H1 (cell line): Measurements from ENCODE around the gene IGFALS. TPM values are rescaled to one million over a fixed set of nuclear protein-coding genes. Genes with fewer than 3 reads are reported as not detected.
A peak's percentile ranks its signal among the peaks of the same experiment; 100 is the strongest.

Experiments used
- CTCF ChIA-PET: fragments of 300-600 bp; sonication (Branson Sonifier 250); formaldehyde crosslinking; loops from one replicate; lab custom pipeline; 2021; ENCODE audit not compliant: partially characterized antibody; lab: Charles Lee
- POLR2A ChIA-PET: fragments of 300-600 bp; sonication (Branson Sonifier 250); formaldehyde crosslinking; loops from one replicate; lab custom pipeline; 2021; ENCODE audit warnings: inconsistent platforms; ENCODE audit not compliant: partially characterized antibody; lab: Charles Lee
- DNase-seq, 2 experiments: peaks; one replicate each; pipeline versions ENCODE4 v3.0.0 to v3.0.0-alpha.2; 2010 to 2022; ENCODE audit warnings: low spot score in 2 of 2, low read depth in 1 of 2, mixed read lengths in 1 of 2
- FAIRE-seq: peaks from 2 replicates; lab custom pipeline; 2011; peaks lifted over from hg19 to GRCh38; lab: Jason Lieb, UNC
- H2AFZ ChIP-seq: 2 replicates; pipeline ENCODE4 v1.8.1; 2012; ENCODE audit warnings: low read length, inconsistent platforms
- H2AK5ac ChIP-seq: 2 replicates; pipeline ENCODE4 v1.6.1; 2013; ENCODE audit warnings: low read depth, low read length
- H2BK120ac ChIP-seq: replicated peaks from 2 replicates; pipeline ENCODE3; 2013; ENCODE audit warnings: low read depth, low read length, inconsistent platforms
- H2BK12ac ChIP-seq: 2 replicates; pipeline ENCODE4 v1.6.1; 2013; ENCODE audit warnings: low read depth, low read length
- H2BK15ac ChIP-seq: 2 replicates; pipeline ENCODE4 v1.6.1; 2013; ENCODE audit warnings: low read length
- H2BK20ac ChIP-seq: 2 replicates; pipeline ENCODE4 v1.6.1; 2013; ENCODE audit warnings: low read length
- H2BK5ac ChIP-seq: 2 replicates; pipeline ENCODE4 v1.6.1; 2013; ENCODE audit warnings: low read depth, low read length
- H3K14ac ChIP-seq: 2 replicates; pipeline ENCODE4 v1.6.1; 2013; ENCODE audit warnings: inconsistent platforms; ENCODE audit not compliant: insufficient read length
- H3K18ac ChIP-seq: 2 replicates; pipeline ENCODE4 v1.6.1; 2013; ENCODE audit warnings: low read length; ENCODE audit errors: extremely low read depth
- H3K23ac ChIP-seq: 2 replicates; pipeline ENCODE4 v1.6.1; 2013; ENCODE audit warnings: inconsistent platforms; ENCODE audit not compliant: insufficient read length
- H3K23me2 ChIP-seq: 2 replicates; pipeline ENCODE4 v1.6.1; 2013; ENCODE audit warnings: low read depth, low read length
- H3K27ac ChIP-seq: 2 replicates; pipeline ENCODE4 v1.6.1; 2011; ENCODE audit warnings: low read depth, low read length, inconsistent platforms
- H3K27me3 ChIP-seq, 4 experiments: replicated peaks in 1 of 4; 1 replicate in 1 of 4; 2 replicates in 3 of 4; pipeline versions ENCODE4 v1.6.1 to v1.8.1; 2011 to 2013; ENCODE audit warnings: low read length in 3 of 4, mild to moderate bottlenecking in 3 of 4, inconsistent platforms in 2 of 4, mixed read lengths in 2 of 4, moderate library complexity in 1 of 4; ENCODE audit not compliant: control insufficient read depth in 3 of 4, insufficient read depth in 3 of 4; ENCODE audit errors: extremely low read depth in 1 of 4
- H3K36me3 ChIP-seq, 4 experiments: 2 replicates each; pipeline versions ENCODE4 v1.6.1 to v1.8.1; 2011 to 2013; ENCODE audit warnings: mild to moderate bottlenecking in 4 of 4, low read length in 3 of 4, moderate library complexity in 2 of 4, control low read depth in 1 of 4, inconsistent platforms in 1 of 4; ENCODE audit not compliant: insufficient read depth in 4 of 4, control insufficient read depth in 2 of 4
- H3K4ac ChIP-seq: replicated peaks from 2 replicates; pipeline ENCODE3; 2013; ENCODE audit warnings: low read length, low read depth, mixed read lengths, inconsistent platforms; ENCODE audit not compliant: insufficient read length
- H3K4me1 ChIP-seq, 4 experiments: replicated peaks in 1 of 4; 1 replicate in 1 of 4; 2 replicates in 3 of 4; pipeline versions ENCODE4 v1.6.1 to v1.8.1; 2011 to 2013; ENCODE audit warnings: low read length in 3 of 4, inconsistent platforms in 2 of 4, mixed read lengths in 1 of 4; ENCODE audit not compliant: insufficient read depth in 4 of 4, control insufficient read depth in 3 of 4
- H3K4me2 ChIP-seq, 2 experiments: 2 replicates each; pipeline versions ENCODE4 v1.6.1 to v1.8.1; 2011 to 2013; ENCODE audit warnings: low read depth in 2 of 2, low read length in 2 of 2, control low read depth in 1 of 2, inconsistent platforms in 1 of 2, mild to moderate bottlenecking in 1 of 2; ENCODE audit not compliant: insufficient read depth in 1 of 2
- H3K4me3 ChIP-seq, 4 experiments: fragments of 200-600, 300-600 bp in 1 of 4; sonication (generic), shearing (Covaris generic), sonication (Bioruptor Twin) in 1 of 4; 2 replicates each; pipeline versions ENCODE4 v1.5.1 to v1.8.1; 2011 to 2016; ENCODE audit warnings: low read length in 4 of 4, low read depth in 3 of 4, control low read depth in 2 of 4, inconsistent platforms in 2 of 4, mild to moderate bottlenecking in 2 of 4, mixed read lengths in 1 of 4, moderate library complexity in 1 of 4; ENCODE audit not compliant: insufficient read depth in 2 of 4; ENCODE audit errors: extremely low read depth in 1 of 4
- H3K56ac ChIP-seq: replicated peaks from 2 replicates; pipeline ENCODE3; 2013; ENCODE audit warnings: low read depth, mild to moderate bottlenecking, mixed read lengths, low read length, inconsistent platforms; ENCODE audit not compliant: insufficient read length
- H3K79me1 ChIP-seq: 2 replicates; pipeline ENCODE4 v1.6.1; 2013; ENCODE audit warnings: low read depth, low read length, control low read depth
- H3K79me2 ChIP-seq, 2 experiments: 2 replicates each; pipeline versions ENCODE4 v1.6.1 to v1.8.1; 2012 to 2013; ENCODE audit warnings: low read length in 2 of 2, mild to moderate bottlenecking in 2 of 2, inconsistent platforms in 1 of 2; ENCODE audit not compliant: insufficient read depth in 2 of 2, control insufficient read depth in 1 of 2
- H3K9ac ChIP-seq, 4 experiments: replicated peaks in 1 of 4; 1 replicate in 1 of 4; 2 replicates in 3 of 4; pipeline versions ENCODE4 v1.6.1 to v1.8.1; 2011 to 2013; ENCODE audit warnings: low read depth in 3 of 4, low read length in 3 of 4, control low read depth in 2 of 4, mild to moderate bottlenecking in 2 of 4, moderate library complexity in 2 of 4, inconsistent platforms in 1 of 4; ENCODE audit errors: extremely low read depth in 1 of 4
- H3K9me3 ChIP-seq, 2 experiments: 2 replicates each; pipeline versions ENCODE4 v1.6.1 to v1.8.1; 2012 to 2013; ENCODE audit warnings: mild to moderate bottlenecking in 2 of 2, moderate library complexity in 2 of 2, control low read depth in 1 of 2, inconsistent platforms in 1 of 2, low read depth in 1 of 2, low read length in 1 of 2, mixed read lengths in 1 of 2; ENCODE audit not compliant: insufficient read depth in 2 of 2
- H4K20me1 ChIP-seq, 2 experiments: replicated peaks in 1 of 2; 2 replicates each; pipeline versions ENCODE3 to v1.8.1; 2011 to 2013; ENCODE audit warnings: inconsistent platforms in 2 of 2, low read length in 2 of 2, mild to moderate bottlenecking in 1 of 2; ENCODE audit not compliant: insufficient read depth in 2 of 2, control insufficient read depth in 1 of 2
- H4K5ac ChIP-seq: 2 replicates; pipeline ENCODE4 v1.6.1; 2013; ENCODE audit warnings: low read length, low read depth, mixed read lengths, inconsistent platforms; ENCODE audit not compliant: insufficient read length
- H4K8ac ChIP-seq: 2 replicates; pipeline ENCODE4 v1.8.0; 2013; ENCODE audit warnings: mild to moderate bottlenecking, moderate library complexity, low read length, inconsistent platforms; ENCODE audit not compliant: insufficient read depth; ENCODE audit errors: extremely low read depth
- H4K91ac ChIP-seq: replicated peaks from 2 replicates; pipeline ENCODE3; 2013; ENCODE audit warnings: low read length, mixed read lengths, inconsistent platforms; ENCODE audit not compliant: insufficient read length
- BCL11A ChIP-seq, 2 experiments: IDR thresholded peaks; one replicate each; pipeline ENCODE4 v1.6.1; 2011; ENCODE audit warnings: low read depth in 2 of 2, low read length in 2 of 2, mild to moderate bottlenecking in 2 of 2
- CBX5 ChIP-seq: fragments of 300-800, 300-1000 bp; sonication (generic); IDR thresholded peaks from 2 replicates; pipeline ENCODE4 v1.7.1; 2016; ENCODE audit warnings: antibody characterized with exemption, low read length, low read depth
- CREB1 ChIP-seq: IDR thresholded peaks from 2 replicates; pipeline ENCODE4 v1.6.1; 2012; ENCODE audit warnings: inconsistent platforms
- E2F6 ChIP-seq: IDR thresholded peaks from 2 replicates; pipeline ENCODE4 v1.6.1; 2012; ENCODE audit warnings: inconsistent platforms
- JUND ChIP-seq: IDR thresholded peaks from 2 replicates; pipeline ENCODE4 v1.6.1; 2011; ENCODE audit warnings: mild to moderate bottlenecking, improper control_type of control experiment, low read length
- KDM1A ChIP-seq: fragments of 200-600, 300-600 bp; sonication (generic); IDR thresholded peaks from 2 replicates; pipeline ENCODE4 v1.7.1; 2016; ENCODE audit warnings: mild to moderate bottlenecking, low read length, borderline replicate concordance
- NANOG ChIP-seq: IDR thresholded peaks from 2 replicates; pipeline ENCODE4 v1.6.1; 2011; ENCODE audit warnings: low read length, low read depth, mild to moderate bottlenecking, inconsistent platforms; ENCODE audit not compliant: insufficient read depth, poor library complexity, severe bottlenecking
- POLR2A ChIP-seq, 2 experiments: IDR thresholded peaks; 1 replicate in 1 of 2; 2 replicates in 1 of 2; pipeline ENCODE4 v1.6.1; 2011; ENCODE audit warnings: low read depth in 2 of 2, low read length in 2 of 2, mild to moderate bottlenecking in 2 of 2; ENCODE audit errors: control extremely low read depth in 1 of 2
- POU5F1 ChIP-seq: IDR thresholded peaks from 2 replicates; pipeline ENCODE4 v1.6.1; 2011; ENCODE audit warnings: low read depth, mild to moderate bottlenecking, low read length, moderate library complexity
- SIN3A ChIP-seq, 2 experiments: IDR thresholded peaks in 1 of 2; conservative IDR thresholded peaks in 1 of 2; 2 replicates each; pipeline ENCODE4 v1.6.1; 2011 to 2012; ENCODE audit warnings: low read length in 2 of 2, improper control_type of control experiment in 1 of 2, low read depth in 1 of 2, mild to moderate bottlenecking in 1 of 2
- SRF ChIP-seq: IDR thresholded peaks from 2 replicates; pipeline ENCODE4 v1.6.1; 2011; ENCODE audit warnings: mild to moderate bottlenecking, low read depth, low read length, moderate library complexity
- YY1 ChIP-seq: IDR thresholded peaks from 2 replicates; pipeline ENCODE4 v1.6.1; 2011; ENCODE audit warnings: low read depth, mild to moderate bottlenecking, low read length
- WGBS, 2 experiments: shearing (Covaris generic) in 1 of 2; methylation state at CpG; one replicate each; pipeline versions ENCODE4 v1.1.6 to v1.1.7; 2013 to 2015; ENCODE audit warnings: low lambda C conversion rate in 2 of 2, mixed read lengths in 2 of 2, inconsistent platforms in 1 of 2, low coverage in 1 of 2, missing lambda C conversion rate in 1 of 2; ENCODE audit not compliant: insufficient replicate concordance in 2 of 2, insufficient coverage in 1 of 2, insufficient read length in 1 of 2; ENCODE audit errors: extremely low coverage in 1 of 2, missing lambda C conversion rate in 1 of 2; 5-methylcytosine and 5-hydroxymethylcytosine counted together
- polyA plus RNA-seq, 7 experiments: library from polyadenylated mRNA; depleted of rRNA in 3 of 7; stranded (reverse) in 5 of 7; unstranded in 2 of 7; fragments of >200 nt in 5 of 7; fragments of 200-250 nt in 2 of 7; gene quantifications; 1 replicate in 5 of 7; 2 replicates in 1 of 7; 4 replicates in 1 of 7; pipeline versions ENCODE4 v1.2.1 to v1.2.3, GENCODE V29; 2011 to 2013; ENCODE audit warnings: missing spikeins in 2 of 7, mixed read lengths in 2 of 7
- total RNA-seq: library from RNA; stranded (reverse); fragmentation: NEBNext Ultra II Directional; extraction: Animal tissue kit (Norgen Biotek cat#: 25700); gene quantifications from 2 replicates; pipeline ENCODE4 v1.2.1, GENCODE V29; 2021

The IGFALS gene
- total and polyA plus RNA-seq, 2 of the 8 experiments (the other 6 are each of a cell fraction or from before 2014, with no cell fraction given), result not detected

- 97% methylated on average over 23 of the region's 44 CpGs; no CpG with 5 or more reads in 1 of the 2 experiments for WGBS, 2 experiments
- Histone ChIP-seq H3K79me2 (peaks cover 0 to 35% of the 10 kb centered on the region in 2 experiments; a peak in 3 of 4 replicates), H4K20me1 (peaks cover 20 to 21% of the 10 kb centered on the region in 2 experiments), H3K56ac (no peak overlapping the region), H3K36me3 (peaks cover 0 to 44% (median 2%) of the 10 kb centered on the region in 4 experiments; a peak in 4 of 8 replicates), H3K18ac (no peak overlapping the region), H3K4me1 (no peaks in the 10 kb centered on the region; a peak in 1 of 7 replicates), H2BK120ac (no peak overlapping the region), H3K23me2 (peaks cover 3% of the 10 kb centered on the region; the same call in 1 of the 2 replicates), H4K91ac (no peak overlapping the region), H3K4me3 (no peak overlapping the region), H3K27ac (no peak overlapping the region), H4K5ac (no peak overlapping the region), H3K27me3 (no peaks in the 10 kb centered on the region), H3K4ac (no peak overlapping the region), H3K23ac (no peak overlapping the region), H2BK20ac (no peak overlapping the region), H4K8ac (0 out of 2 replicates have a peak overlapping the region, but pooled peaks have one; percentile 51), H3K4me2 (no peak overlapping the region), H3K9me3 (no peaks in the 10 kb centered on the region), H2BK15ac (no peak overlapping the region), H2BK5ac (no peak overlapping the region), H2AK5ac (no peak overlapping the region), H3K79me1 (peaks cover 13% of the 10 kb centered on the region; the same call in 1 of the 2 replicates), H2BK12ac (no peak overlapping the region), H2AFZ (no peak overlapping the region), H3K9ac (no peak overlapping the region), H3K14ac (no peak overlapping the region)
- no peak for DNase-seq
- CTCF ChIA-PET, result interaction anchor here (1.8 kb wide), 1 partner anchor 63 kb away, joined by 7 read pairs; no protein-coding TSS in a partner anchor
- POLR2A ChIA-PET, result interaction anchor here (1.6 to 4.0 kb wide), 5 partner anchors 8 to 33 kb away, joined by 3 to 15 read pairs (median 5); partner anchors contain the start of gene NME3
- FAIRE-seq, result no peak
- TF ChIP-seq NANOG, result no peak
- TF ChIP-seq SIN3A (conservative IDR thresholded peaks at IDR 0.05 in 1 of 2, IDR thresholded peaks at IDR 0.05 in 1 of 2; ENCODE audit: low read depth in 1 of 2, low read length in 2 of 2), result no peak
- no peak for TF ChIP-seq CBX5
- no peak for TF ChIP-seq E2F6
- TF ChIP-seq POLR2A (IDR thresholded peaks at IDR 0.05; ENCODE audit: control extremely low read depth in 1 of 2, low read depth in 2 of 2, low read length in 2 of 2), result no peak
- TF ChIP-seq BCL11A (IDR thresholded peaks at IDR 0.05; ENCODE audit: low read depth in 2 of 2, low read length in 2 of 2), result no peak
- no peak for TF ChIP-seq YY1
- TF ChIP-seq POU5F1, result no peak
- no peak for TF ChIP-seq SRF
- TF ChIP-seq JUND, result no peak
- TF ChIP-seq KDM1A, result no peak
- no peak for TF ChIP-seq CREB1
These were observed 6.0 kb downstream of the IGFALS start for GRCh38 chr16:1787322-1788094.
